OCI-LY3 (cell line): Measurements from ENCODE around the gene BPNT1.

ENCODE experiments used
- EZH2phosphoT487 ChIP-seq: fragments of 200-600 bp; shearing (Covaris generic); IDR thresholded peaks from 2 replicates; pipeline ENCODE4 v1.6.1; 2018; ENCODE audit warnings: antibody characterized with exemption, mixed run types, low read depth
- TF ChIP-seq, protein P1 (sequence below): fragments of 200-600, 300-600 bp; sonication (generic); IDR thresholded peaks from 2 replicates; pipeline ENCODE4 v1.5.1; 2014; ENCODE audit warnings: antibody characterized with exemption, low read length, low read depth

DNA sequence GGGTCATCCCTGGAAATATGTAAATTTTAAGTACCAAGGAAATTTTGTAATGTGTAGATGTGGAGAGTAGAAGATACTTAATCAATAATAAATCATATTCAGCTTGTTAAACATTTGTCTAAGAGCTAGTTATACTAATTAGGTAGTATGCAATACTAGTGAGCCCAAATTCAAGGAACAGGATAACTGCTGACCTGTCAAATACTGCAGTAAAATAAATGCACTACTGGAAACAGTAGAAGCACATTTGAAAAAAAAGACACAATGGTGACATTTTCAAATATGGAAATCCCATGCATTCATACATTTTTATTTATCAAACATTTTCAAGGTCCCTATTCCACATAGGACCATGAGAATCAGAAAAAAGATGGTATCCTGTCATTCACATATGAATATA, 70.5 kb downstream of the BPNT1 start:
- TF ChIP-seq EZH2phosphoT487, result no peak
- TF ChIP-seq, protein P1, sequence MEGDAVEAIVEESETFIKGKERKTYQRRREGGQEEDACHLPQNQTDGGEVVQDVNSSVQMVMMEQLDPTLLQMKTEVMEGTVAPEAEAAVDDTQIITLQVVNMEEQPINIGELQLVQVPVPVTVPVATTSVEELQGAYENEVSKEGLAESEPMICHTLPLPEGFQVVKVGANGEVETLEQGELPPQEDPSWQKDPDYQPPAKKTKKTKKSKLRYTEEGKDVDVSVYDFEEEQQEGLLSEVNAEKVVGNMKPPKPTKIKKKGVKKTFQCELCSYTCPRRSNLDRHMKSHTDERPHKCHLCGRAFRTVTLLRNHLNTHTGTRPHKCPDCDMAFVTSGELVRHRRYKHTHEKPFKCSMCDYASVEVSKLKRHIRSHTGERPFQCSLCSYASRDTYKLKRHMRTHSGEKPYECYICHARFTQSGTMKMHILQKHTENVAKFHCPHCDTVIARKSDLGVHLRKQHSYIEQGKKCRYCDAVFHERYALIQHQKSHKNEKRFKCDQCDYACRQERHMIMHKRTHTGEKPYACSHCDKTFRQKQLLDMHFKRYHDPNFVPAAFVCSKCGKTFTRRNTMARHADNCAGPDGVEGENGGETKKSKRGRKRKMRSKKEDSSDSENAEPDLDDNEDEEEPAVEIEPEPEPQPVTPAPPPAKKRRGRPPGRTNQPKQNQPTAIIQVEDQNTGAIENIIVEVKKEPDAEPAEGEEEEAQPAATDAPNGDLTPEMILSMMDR, result no peak
